ENCODE measurements around the gene NCK2.

DNA sequence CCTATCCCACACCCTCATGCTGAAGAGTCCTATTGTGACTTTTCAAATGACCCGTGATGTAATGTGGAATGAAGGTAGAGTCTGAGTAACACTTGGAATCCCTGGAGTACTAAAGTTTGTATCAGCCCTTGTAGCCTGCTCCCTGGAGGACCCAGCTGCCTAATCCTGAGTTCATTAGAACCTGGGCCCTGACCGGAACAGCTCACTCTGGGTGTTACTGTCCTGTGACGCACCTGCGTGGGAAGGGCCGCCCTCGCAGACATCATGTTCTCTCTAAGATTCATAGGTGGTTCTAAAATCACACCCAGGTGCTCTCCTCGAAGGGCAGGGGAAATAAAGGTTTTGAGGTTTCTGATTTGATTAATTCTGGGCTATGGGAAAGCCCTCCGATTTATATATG, 62.3 kb downstream of the NCK2 start:
- TF ChIP-seq, protein P1, sequence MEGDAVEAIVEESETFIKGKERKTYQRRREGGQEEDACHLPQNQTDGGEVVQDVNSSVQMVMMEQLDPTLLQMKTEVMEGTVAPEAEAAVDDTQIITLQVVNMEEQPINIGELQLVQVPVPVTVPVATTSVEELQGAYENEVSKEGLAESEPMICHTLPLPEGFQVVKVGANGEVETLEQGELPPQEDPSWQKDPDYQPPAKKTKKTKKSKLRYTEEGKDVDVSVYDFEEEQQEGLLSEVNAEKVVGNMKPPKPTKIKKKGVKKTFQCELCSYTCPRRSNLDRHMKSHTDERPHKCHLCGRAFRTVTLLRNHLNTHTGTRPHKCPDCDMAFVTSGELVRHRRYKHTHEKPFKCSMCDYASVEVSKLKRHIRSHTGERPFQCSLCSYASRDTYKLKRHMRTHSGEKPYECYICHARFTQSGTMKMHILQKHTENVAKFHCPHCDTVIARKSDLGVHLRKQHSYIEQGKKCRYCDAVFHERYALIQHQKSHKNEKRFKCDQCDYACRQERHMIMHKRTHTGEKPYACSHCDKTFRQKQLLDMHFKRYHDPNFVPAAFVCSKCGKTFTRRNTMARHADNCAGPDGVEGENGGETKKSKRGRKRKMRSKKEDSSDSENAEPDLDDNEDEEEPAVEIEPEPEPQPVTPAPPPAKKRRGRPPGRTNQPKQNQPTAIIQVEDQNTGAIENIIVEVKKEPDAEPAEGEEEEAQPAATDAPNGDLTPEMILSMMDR (conservative IDR thresholded peaks at IDR 0.05; ENCODE audit: low read length) = no peak
- no peak for TF ChIP-seq EZH2phosphoT487 (IDR thresholded peaks at IDR 0.05; ENCODE audit: borderline replicate concordance)

Measured in Loucy (cell line).